Measurements from ENCODE around the gene ABCB11. TPM values are rescaled to one million over a fixed set of nuclear protein-coding genes. Genes with fewer than 3 reads are reported as not detected.
"Not testable (repeated sequence)": the region's sequence is repeated elsewhere in the genome, so short reads cannot be mapped to it uniquely, and the experiment has no call there.

The ABCB11 gene
- total RNA-seq (2014; rRNA removed; shearing (Covaris generic)): under 0.01 TPM in 1 of 2 replicates, not detected in the other
- not detected in 2 replicates for polyA plus RNA-seq (2015; cell fraction: cytosol; rRNA removed)
- polyA plus RNA-seq (2015; cell fraction: nucleus; rRNA removed): 0.03 TPM in 1 of 2 replicates, not detected in the other

- no peak for DNase-seq (ENCODE audit: low read depth)
Measured at GRCh38 chr2:169031202-169031601, at the start of gene ABCB11. Gene ABCB11 (minus strand): TSS chr2:169031324. CDS start chr2:169018125, 13,199 bp downstream.

- peak; percentile 78 for DNase-seq (ENCODE audit: low read depth)
Measured at GRCh38 chr2:169080250-169081069, 49.3 kb upstream of the ABCB11 start.

- DNase-seq (ENCODE audit: low read depth): no peak
Measured at GRCh38 chr2:169077674-169078240, 46.6 kb upstream of the ABCB11 start.

- no peak for DNase-seq (ENCODE audit: low read depth)
Measured at GRCh38 chr2:169073963-169074751, 43.0 kb upstream of the ABCB11 start.

- peak; percentile 48 for DNase-seq (ENCODE audit: low read depth)
Measured at GRCh38 chr2:169073211-169073962, 42.3 kb upstream of the ABCB11 start.

- DNase-seq (ENCODE audit: low read depth): no peak
Measured at GRCh38 chr2:169072163-169072925, 41.2 kb upstream of the ABCB11 start.

- no peak for DNase-seq (ENCODE audit: low read depth)
Measured at GRCh38 chr2:169071455-169071854, 40.3 kb upstream of the ABCB11 start.

- DNase-seq (ENCODE audit: low read depth): no peak
Measured at GRCh38 chr2:169069833-169070232, 38.7 kb upstream of the ABCB11 start.

- peak; percentile 91 for DNase-seq (ENCODE audit: low read depth)
Measured at GRCh38 chr2:169069341-169069740, 38.2 kb upstream of the ABCB11 start, which contains the start of gene DHRS9. Gene DHRS9 (plus strand): TSS chr2:169069563. CDS start chr2:169081582, 12,019 bp downstream.

- DNase-seq (ENCODE audit: low read depth): no peak
Measured at GRCh38 chr2:169066897-169067296, 35.8 kb upstream of the ABCB11 start.

- no peak for DNase-seq (ENCODE audit: low read depth)
Measured at GRCh38 chr2:169065864-169066517, 34.9 kb upstream of the ABCB11 start.

- DNase-seq (ENCODE audit: low read depth): no peak
Measured at GRCh38 chr2:169065422-169065821, 34.3 kb upstream of the ABCB11 start.

GRCh38 chr2:169064199-169064598 is 33.1 kb upstream of the ABCB11 start:
- not testable (repeated sequence) for DNase-seq (ENCODE audit: low read depth)

GRCh38 chr2:169054575-169054974 is 23.5 kb upstream of the ABCB11 start:
- not testable (repeated sequence) for DNase-seq (ENCODE audit: low read depth)

GRCh38 chr2:169050476-169051240 is 19.5 kb upstream of the ABCB11 start:
- peak; percentile 55 for DNase-seq (ENCODE audit: low read depth)

- DNase-seq (ENCODE audit: low read depth): no peak
Measured at GRCh38 chr2:169049142-169049541, 18.0 kb upstream of the ABCB11 start.

- DNase-seq (ENCODE audit: low read depth): no peak
Measured at GRCh38 chr2:169047256-169048250, 16.4 kb upstream of the ABCB11 start.

Measured in HT1080 (cell line).